ENCODE results near the gene COX20. TPM values are rescaled to one million over a fixed set of nuclear protein-coding genes. Genes with fewer than 3 reads are reported as not detected.

Gene COX20
- total and polyA plus RNA-seq, 11 donors: 43.5 to 122 (median 59.8) TPM

DNA sequence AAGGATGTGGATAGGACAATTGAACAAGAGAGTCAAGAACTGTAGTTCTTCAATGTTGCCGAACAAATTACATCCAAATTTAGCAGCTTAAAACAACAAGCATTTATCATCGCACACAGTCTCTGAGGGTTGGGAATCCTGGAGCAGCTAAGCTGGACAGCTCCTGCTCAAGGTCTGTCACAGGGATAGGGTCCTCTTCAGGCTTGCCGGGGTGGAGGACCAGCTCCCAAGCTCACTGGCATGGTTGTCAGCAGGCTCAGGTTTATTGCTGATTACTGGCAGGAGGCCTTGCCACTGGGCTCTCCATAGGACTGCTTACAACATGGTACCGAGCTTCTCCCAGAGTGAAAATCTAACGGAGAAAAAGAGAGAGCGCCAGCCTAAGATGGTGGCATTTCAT, 22.1 kb upstream of the COX20 start:
- no peak for DNase-seq
- Histone ChIP-seq H3K4me1 (peaks cover 0 to 7% (median 0%) of the 10 kb centered on the region in 12 donors), H3K27ac (no peak overlapping the region), H3K9me3 (no peaks in the 10 kb centered on the region), H3K27me3 (peaks cover 0 to 4% (median 0%) of the 10 kb centered on the region in 9 donors), H3K36me3 (no peaks in the 10 kb centered on the region), H3K4me3 (no peak overlapping the region)
- no peak for ATAC-seq
- intact Hi-C loops (cut with DNase I): no loop called here
- TF ChIP-seq CTCF (IDR thresholded peaks at IDR 0.05): no peak
- no peak for TF ChIP-seq POLR2A (IDR thresholded peaks at IDR 0.05)
- WGBS, 4 donors: 77 to 81% (median 80%) methylated on average over 4 to 6 of the region's 6 CpGs

GRCh38 chr1:244815600-244816099, 19.8 kb upstream of the COX20 start:
- Histone ChIP-seq H3K4me3 (peak overlapping the region in 6 of 12 donors; percentile 14 to 52 (median 25)), H3K36me3 (no peaks in the 10 kb centered on the region), H3K4me1 (peaks cover 0 to 7% (median 0%) of the 10 kb centered on the region in 12 donors), H3K27me3 (peaks cover 0 to 4% (median 0%) of the 10 kb centered on the region in 9 donors), H3K27ac (peak overlapping the region in 1 of 12 donors; percentile 35), H3K9me3 (no peaks in the 10 kb centered on the region)
- 49 to 59% (median 54%) methylated on average over 15 of the region's 15 CpGs for WGBS, 4 donors
- no peak for DNase-seq
- intact Hi-C loops (cut with DNase I): no loop called here
- ATAC-seq: no peak
- TF ChIP-seq POLR2A (IDR thresholded peaks at IDR 0.05): no peak
- no peak for TF ChIP-seq CTCF (IDR thresholded peaks at IDR 0.05)

DNA sequence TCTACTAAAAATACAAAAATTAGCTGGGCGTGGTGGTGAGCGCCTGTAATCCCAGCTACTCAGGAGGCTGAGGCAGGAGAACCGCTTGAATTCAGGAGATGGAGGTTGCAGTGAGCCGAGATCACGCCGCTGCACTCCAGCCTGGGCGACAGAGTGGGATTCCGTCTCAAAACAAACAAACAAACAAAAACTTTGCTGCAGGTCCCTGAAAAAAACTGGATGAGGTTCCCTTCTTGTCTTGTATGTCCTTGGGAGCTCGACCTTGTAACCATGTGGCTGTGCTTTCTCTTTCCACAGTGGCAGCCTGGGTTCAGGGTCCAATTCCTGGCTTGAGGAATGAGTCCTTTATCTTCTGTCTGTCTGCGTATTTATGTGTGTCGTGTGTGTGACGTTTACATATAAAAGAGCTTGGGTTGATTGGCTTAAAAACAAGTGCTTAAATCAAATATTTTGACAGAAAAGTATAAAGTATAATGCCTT, 18.0 kb upstream of the COX20 start:
- 79 to 86% (median 83%) methylated on average over 12 of the region's 12 CpGs for WGBS, 4 donors
- H3K36me3 ChIP-seq: no peaks in the 10 kb centered on the region
- ATAC-seq: no peak

GRCh38 chr1:244820131-244820530, 15.3 kb upstream of the COX20 start:
- WGBS, 4 donors: 61 to 70% (median 66%) methylated on average over 2 of the region's 2 CpGs
- intact Hi-C loops (cut with DNase I): no loop called here

More for the DNA sequence above, 18.0 kb upstream of the COX20 start:
- intact Hi-C loops (cut with DNase I): no loop called here
- DNase-seq: no peak
- H3K27me3 ChIP-seq: peaks cover 0 to 4% (median 0%) of the 10 kb centered on the region in 9 donors
- H3K4me3 ChIP-seq: no peak overlapping the region
- TF ChIP-seq CTCF (IDR thresholded peaks at IDR 0.05) (no peak), POLR2A (IDR thresholded peaks at IDR 0.05) (no peak)
- H3K4me1 ChIP-seq: peaks cover 0 to 7% (median 0%) of the 10 kb centered on the region in 12 donors
- no peak overlapping the region for H3K27ac ChIP-seq
- H3K9me3 ChIP-seq: no peaks in the 10 kb centered on the region

More at GRCh38 chr1:244820131-244820530, 15.3 kb upstream of the COX20 start:
- H3K27ac ChIP-seq: no peak overlapping the region
- ATAC-seq: no peak
- DNase-seq: no peak
- H3K27me3 ChIP-seq: no peaks in the 10 kb centered on the region
- TF ChIP-seq CTCF (IDR thresholded peaks at IDR 0.05): no peak
- no peaks in the 10 kb centered on the region for H3K9me3 ChIP-seq
- no peaks in the 10 kb centered on the region for H3K36me3 ChIP-seq
- H3K4me3 ChIP-seq: no peak overlapping the region
- peaks cover 0 to 7% (median 0%) of the 10 kb centered on the region in 12 donors for H3K4me1 ChIP-seq
